GM21737 (cell line): ENCODE data around the gene CHRNB4.

Experiments
- ATAC-seq: cut with Tn5 transposase; IDR thresholded peaks from one replicate; pipeline ENCODE4 v1.9.1; 2021; ENCODE audit warnings: mild to moderate bottlenecking, moderate library complexity; ENCODE audit not compliant: unreplicated experiment

The CHRNB4 gene

DNA sequence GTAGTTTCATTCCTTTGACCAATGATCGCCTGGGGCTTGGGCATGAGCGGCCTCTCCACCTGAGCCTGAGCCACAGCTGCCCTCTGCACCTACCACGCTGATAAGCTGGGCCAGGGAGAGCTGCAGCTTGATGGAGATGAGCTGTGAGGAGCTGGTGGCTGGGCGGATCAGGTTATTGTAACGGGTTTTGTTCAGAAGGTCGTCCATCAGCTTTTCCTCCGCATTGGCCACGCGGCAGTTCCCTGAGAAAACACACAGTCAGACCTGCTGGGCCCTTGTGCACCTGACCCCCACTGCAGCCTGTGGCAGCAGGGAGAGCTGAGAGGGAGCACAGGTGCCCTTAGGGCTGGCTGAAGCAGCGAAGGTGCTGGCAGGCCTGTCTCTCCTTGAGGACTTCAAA lies 5.7 kb downstream of the CHRNB4 start:
- ATAC-seq = no peak

DNA sequence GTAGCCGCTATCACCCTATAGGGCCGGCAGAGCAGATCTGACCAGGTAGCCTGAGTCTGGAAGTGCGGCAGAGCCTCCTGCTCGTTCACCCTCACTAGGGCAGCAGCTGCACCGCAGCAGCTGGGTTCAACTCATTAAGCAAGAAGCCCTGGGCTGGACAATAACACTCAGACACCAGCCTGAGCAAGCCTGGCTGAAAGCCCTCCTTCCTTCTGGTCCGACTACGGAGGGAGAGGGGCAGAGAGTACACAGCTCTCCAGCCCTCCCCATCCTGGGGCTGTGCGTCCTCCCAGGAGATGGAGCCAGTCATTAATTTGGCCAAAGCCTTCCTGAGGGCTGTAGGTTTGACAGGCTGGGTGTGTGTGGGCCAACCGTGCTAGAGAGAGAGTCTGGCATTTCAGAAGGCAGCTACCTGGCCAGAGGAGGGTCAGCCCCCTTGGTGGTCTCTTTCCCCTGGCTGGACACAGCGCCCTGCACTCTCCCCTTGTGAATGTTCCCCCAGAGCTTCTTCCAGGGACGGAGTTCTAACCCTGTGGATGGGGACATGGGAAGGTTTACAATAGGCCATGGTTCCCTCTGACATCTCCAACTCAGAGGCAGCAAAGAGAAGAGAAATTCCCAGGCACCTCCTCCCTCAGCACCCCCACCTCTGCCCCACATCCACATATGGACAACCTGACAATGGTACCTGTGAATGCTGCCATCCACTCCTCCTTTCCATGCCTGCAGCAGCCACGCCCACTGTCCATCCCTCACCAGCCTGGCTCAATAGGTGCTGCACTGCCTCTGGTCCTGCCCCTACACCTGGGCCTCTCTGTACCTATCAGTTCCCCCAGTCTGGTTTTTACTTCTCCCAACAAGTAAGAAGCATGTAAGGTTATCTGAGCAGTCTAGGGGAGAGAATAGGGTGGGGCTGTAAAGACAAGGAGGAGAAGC lies 6.5 kb downstream of the CHRNB4 start:
- ATAC-seq = no peak

DNA sequence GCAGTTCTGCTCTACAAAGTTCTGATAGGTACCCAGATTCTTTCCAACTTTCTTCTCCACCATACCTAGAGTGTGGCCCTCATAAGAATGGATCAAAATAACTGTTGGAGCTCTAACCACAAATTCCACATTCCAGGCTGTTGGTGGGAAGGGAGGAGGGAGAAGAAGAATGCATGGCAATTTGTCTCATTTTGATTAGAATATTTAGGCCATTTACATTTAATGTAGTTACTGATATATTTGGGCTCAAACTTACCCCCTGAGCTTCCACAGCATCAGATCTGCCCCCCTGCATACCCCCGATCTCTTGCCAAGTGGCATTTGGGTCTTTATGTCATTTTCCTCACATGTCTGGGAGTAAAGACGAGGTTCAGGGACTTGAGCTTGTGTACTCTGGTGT lies 7.7 kb downstream of the CHRNB4 start:
- no peak for ATAC-seq

DNA sequence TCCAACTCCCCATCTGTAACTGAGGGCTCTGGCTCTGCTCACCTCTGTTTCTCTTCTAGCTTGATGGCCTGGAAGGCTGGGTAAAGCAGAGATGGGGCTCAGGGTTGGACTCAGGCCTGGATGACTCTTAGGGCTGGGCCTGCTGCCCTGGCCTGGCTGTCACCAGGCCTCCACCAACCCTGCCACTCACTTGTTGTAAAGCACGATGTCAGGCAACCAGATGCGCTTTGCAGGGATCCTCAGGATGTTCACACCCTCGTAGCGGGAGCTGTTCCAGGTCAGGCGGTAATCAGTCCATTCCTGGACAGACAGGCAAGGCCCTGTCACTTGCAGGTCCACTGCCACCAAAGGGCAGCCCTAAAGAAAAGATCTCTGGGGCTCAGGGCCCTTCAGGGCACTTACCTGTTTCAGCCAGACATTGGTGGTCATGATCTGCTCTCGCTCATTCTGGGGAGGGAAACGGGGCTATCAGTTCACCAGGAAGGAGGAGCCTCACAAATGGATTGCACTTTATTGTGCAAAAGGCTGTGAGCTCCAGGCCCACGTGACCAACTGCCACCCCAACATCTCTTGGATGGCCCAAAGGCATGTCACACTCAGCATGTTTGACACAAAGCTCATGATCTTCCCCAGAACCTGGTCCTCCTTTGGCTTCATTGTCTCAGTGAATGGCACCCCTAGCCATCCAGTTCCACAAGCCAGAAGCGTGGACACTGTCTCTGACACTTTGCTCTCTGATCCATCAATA lies 9.9 kb downstream of the CHRNB4 start:
- ATAC-seq = no peak

DNA sequence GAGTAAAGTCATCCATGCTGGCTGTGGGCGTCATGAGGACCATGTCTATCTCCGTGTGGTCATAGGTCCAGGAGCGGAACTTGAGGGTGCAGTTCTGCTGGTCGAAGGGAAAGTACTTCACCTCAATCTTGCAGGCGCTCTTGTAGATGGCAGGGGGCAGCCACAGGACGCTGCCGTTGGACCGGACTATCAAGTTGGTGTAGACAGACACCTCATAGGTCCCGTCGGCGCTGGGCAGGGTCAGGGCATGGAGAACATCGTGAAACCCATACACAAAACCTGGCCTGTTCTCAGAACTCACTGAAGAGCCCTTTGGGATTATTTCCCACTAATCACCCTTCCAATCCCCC lies 11.3 kb downstream of the CHRNB4 start:
- ATAC-seq = no peak

DNA sequence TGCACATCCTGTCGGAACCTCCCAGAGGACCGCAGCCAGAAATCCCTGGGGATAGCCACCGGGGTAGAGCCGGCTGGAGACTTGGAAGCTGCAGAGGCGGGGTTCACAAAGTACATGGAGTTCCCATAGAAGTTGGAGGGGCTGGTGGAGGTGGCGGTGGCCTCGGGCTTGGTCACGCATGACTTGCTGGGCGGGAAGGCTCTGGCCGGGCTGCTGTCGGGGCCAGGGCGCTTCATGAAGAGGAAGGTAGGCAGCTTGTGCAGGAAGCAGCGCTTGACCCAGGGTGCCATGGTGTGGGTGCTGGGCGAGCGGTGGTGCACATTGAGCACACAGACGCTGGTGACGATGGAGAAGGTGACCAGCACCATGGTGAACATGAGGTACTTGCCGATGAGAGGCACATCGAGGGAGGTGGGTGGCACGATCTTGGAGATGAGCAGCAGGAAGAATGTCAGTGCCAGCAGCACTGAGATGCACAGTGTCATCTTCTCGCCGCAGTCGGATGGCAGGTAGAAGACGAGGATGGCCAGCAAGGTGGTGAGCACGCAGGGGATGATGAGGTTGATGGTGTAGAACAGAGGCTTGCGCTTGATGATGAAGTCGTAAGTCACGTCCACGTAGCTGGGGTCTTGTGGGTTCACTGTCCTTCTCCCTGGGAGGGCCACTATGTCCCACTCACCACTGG lies 11.8 kb downstream of the CHRNB4 start:
- ATAC-seq = no peak

GRCh38 chr15:78628227-78628626 lies 12.8 kb downstream of the CHRNB4 start:
- no peak for ATAC-seq

DNA sequence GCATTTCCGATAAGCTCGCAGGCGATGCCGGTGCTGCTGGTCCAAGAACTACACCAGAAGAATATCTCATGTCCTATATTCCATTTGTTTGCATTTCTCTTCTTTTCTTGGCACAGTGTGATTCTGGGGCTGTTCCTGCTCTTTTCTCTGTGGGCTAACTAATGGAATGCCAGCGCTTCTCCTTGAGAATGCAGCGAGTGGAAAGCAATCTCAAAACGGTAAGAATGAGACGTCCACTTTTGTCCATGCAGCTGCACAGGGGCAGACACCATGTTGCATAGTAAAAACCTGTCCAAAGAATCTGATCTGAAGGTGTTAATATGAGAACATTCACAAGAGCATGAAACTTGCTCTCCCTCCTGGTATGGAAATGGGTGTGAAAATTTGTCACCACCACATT lies 13.7 kb downstream of the CHRNB4 start:
- ATAC-seq = no peak

GRCh38 chr15:78626381-78626995 lies 14.5 kb downstream of the CHRNB4 start:
- no peak for ATAC-seq

DNA sequence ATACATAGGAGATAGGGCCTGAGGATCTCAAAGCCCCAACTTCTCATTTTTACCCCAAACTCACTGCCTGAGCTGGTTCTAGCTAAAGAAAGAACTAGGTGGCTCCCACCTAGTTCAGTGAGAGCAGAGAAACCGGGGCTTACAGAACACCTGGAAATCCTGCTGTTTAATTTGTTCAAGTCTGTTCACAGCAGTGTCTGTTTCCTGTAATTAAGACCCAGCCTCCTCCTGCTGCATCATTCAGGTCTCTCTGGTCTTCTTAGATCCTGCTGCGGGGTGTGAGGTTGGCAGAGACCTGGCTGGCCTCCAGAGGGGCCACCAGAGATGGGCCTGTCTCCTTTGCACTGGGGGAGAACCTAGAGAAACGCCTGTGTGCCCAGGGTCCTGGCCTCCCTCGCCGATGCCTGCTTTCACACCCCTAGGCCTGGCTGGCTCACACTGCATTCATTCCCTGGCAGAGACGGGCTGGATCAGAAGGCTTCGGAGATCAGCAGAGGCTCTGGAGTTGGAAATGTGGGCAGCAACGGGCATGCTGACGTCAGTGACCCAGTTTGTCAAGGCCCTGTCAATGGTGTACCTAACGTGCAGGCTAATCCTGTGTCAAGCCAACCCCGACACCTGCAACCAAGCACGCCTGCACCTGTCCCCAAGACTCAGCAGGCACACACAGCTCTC lies 15.3 kb downstream of the CHRNB4 start:
- ATAC-seq = no peak

DNA sequence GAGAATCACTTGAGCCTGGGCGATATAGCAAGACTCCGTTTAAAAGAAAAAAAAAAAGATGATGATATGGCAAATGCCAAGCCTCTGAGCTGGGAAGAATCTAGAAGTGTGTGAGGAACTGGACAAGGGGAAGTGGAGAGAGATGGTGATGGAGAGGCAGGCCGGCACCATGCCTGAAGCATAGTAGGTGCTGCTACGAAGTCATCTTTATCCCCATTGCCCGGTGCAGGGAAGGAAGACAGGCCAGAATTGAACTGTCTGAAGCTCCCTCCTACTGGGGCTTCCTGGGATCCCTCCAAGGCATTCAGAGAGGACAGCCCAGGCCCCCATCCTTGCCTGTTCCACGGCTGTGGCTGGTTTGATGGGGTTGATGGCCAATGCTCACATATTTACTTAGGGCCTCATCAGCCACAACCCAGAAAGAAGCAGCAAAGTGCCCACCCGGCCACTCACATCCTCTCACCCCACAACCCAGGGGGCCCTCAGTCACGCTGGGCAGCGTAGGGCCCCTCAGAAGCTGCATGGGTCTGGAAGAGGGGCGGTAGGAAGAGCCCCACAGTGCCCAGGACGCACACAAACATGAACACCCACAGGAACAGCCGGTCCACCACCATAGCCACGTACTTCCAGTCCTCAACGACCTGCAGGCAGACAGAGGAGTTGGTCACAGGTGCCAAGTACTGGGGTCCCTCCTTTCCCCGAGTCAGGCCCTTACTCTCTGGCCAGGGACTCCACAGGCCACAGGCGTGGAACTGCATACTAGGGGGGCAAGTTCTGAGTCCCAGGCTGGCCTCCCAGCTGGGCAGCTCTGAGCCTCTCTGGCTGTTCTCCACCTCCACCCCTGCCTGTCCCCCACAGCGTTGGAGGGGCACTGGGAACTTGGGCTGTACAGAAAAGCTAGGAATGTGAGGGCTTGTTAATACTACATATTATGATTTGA lies 16.1 kb downstream of the CHRNB4 start:
- ATAC-seq = no peak

GRCh38 chr15:78623786-78624497 lies 17.1 kb downstream of the CHRNB4 start:
- ATAC-seq = no peak

GRCh38 chr15:78621810-78622402 lies 19.1 kb downstream of the CHRNB4 start:
- no peak for ATAC-seq

DNA sequence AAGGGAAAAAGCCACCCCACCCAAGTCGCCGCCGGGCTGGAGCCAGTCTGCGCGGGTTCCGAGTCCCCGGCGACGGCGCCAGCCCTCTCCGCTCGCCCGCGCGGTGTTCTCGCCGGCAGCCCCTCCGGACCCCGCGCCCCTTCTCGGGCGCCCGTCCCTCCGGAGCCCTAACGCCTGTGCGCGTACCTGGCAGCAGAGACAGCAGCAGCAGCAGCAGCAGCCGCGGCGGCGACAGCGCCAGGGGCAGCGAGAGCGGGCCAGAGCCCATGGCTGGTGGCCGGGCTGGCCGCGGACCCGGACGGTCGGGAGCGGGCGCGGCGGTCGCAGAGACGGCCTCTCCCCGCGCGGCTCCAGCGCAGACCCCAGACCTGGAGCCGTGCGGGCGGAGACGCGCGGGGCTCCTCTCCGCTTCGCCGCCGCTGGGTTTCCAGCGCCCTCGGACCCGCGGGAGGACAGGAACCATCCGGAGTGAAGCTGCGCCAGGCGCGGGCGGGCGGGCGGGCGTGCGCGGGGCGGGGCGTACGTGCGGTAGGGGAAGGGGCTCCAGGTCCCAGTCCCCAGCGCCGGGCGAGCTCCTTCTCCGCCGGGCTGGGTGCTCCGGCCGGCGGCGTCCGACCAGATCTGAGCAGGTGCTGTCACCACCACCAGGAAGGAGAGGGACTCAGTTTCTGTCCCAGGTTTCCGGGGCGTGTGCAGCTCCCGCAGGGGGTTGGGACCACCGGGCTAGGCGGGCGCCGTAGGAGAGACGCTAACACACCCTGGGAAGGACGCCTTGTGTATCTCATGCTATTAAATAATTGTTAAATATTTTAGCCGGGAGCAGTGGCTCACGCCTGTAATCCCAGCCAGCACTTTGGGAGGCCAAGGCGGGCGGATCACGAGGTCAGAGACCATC lies 20.2 kb downstream of the CHRNB4 start, which contains the start of gene CHRNA3:
TSS of gene CHRNA3 (minus strand) at position 470 of the 895 bp plus-strand sequence. CDS start at position 268, 202 bp downstream.
- no peak for ATAC-seq

DNA sequence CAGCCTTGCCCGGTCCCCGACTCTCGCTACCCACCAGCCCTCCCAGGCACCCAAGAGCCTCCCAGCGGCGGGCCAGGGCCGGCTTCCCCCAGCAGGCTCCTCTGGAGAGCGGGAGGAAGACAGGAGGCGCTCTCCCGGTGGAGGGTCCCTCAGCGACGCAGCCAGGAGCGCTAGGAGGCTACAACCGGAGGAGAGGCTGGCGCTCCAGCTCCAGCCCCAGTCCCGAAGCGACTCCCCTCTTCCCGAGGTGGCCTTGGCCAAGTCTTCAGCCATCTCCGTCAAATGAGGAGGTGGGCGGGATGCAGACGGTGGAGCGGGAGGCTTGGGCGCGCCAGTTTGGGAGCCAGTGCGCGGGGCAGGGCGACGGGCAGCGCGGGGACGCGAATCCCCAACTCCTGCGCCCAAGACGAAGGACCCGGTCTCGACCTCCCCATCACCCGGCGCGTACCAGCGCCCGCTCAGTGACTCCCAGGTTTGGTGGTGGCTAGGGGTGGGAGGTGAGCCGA lies 20.9 kb downstream of the CHRNB4 start:
- ATAC-seq = no peak

- no peak for ATAC-seq
These were observed 21.7 kb downstream of the CHRNB4 start for GRCh38 chr15:78619022-78619950.
